HG03520 (cell line): ENCODE data around the gene CTBP1.

Experiments
- ATAC-seq: cut with Tn5 transposase; IDR thresholded peaks from one replicate; pipeline ENCODE4 v1.9.1; 2021; ENCODE audit warnings: mild to moderate bottlenecking, moderate library complexity; ENCODE audit not compliant: unreplicated experiment

The CTBP1 gene

DNA sequence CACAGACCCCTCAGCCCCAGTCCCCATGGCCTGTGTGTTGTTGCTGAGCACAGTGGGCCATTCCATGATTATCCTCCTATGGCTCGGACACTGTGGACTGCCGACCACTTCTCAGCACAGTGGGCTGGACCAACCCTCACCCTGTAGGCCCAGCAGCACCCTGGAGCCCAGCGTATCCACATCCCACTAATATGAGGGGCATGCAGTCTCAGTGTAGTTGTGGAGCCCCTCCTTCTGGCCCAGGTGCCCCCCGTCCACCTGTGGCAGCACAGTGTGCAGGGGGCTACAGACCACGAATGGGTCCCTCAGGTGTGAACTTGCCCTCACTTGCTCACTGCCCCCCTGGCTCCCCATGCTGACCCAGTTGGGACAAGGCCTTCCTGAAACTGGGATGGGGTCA lies 84.5 kb downstream of the CTBP1 start:
- ATAC-seq = no peak

- no peak for ATAC-seq
Observed at GRCh38 chr4:1164040-1164439, 84.9 kb downstream of the CTBP1 start.
